PC-9 (cell line): Measurements from ENCODE around the gene DMKN.

Experiments
- CTCF ChIP-seq: fragments of 200-600 bp; sonication (generic); conservative IDR thresholded peaks from 2 replicates; pipeline ENCODE4 v1.6.1; 2017; ENCODE audit warnings: mixed run types, antibody characterized with exemption, mild to moderate bottlenecking, moderate library complexity
- EZH2 ChIP-seq: fragments of 200-600 bp; sonication (generic); IDR thresholded peaks from 2 replicates; pipeline ENCODE4 v1.8.0; 2017; ENCODE audit warnings: antibody characterized with exemption, low read depth

- TF ChIP-seq CTCF = no peak
- TF ChIP-seq EZH2 = no peak
Measured at GRCh38 chr19:35451338-35452096, 61.9 kb downstream of the DMKN start.
